GM21381 (cell line): ENCODE results near the gene PLCB1.

Experiments used
- ATAC-seq: cut with Tn5 transposase; IDR thresholded peaks from one replicate; pipeline ENCODE4 v1.9.1; 2021; ENCODE audit warnings: mild to moderate bottlenecking, moderate library complexity; ENCODE audit not compliant: unreplicated experiment

Gene PLCB1

DNA sequence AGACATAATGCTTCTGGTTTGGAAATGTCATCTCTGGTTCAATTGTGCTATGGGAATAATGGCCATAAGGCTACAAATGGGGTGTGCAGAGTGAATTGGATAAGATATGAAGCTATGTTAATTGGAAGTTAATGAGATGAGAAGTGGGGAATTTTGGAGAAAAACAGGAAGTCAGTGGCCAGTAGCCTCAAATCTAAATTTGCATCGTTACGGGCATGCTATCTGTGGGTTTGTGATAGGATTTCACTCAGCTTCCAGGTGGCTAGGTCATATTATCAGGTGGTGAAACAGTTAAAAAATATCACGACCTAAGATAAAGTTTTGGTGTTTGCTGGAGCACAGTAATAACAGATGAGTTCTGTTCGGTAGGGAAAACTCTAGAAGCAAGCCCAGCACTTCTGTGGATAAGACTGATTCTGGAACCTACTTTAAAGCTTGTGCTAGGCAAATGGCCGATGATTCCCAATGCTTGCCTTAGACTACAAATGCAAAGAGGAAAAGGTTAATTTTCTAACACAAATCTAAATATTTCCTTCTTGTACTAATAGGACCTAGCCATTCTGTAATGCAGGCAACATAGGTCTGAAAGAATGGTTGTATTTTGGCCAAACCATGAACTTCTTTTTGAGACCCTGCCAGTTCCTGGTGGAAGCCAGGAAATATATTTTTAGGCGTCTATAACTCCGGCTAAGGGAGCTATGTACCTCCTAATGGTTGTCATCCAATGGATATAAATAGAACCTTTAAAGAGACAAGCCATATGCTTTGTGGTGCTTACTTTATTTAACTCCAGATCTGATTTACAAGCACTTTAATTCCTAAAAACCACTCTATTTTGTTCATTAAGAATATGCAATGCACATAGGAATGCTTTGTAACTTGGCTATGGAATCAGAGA, 111.0 kb downstream of the PLCB1 start:
- ATAC-seq = no peak

DNA sequence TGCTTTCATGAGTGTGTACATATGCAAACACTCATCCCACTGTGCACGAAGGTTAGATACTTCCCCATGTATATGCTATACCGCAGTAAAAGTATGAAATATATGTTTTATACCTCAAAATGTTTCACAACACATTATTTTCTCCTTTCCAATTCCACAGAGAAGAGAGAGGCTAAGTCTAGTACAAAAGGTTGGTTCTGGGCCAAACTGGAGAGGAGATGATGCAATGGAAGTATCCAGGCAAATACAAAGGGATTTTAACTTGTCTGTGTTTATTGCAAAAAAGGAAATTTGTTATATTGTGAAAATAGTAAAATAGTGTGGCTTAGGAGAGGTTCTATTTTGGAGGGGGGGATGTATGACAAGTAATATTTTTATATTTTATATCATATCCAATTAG, 112.6 kb downstream of the PLCB1 start:
- no peak for ATAC-seq

DNA sequence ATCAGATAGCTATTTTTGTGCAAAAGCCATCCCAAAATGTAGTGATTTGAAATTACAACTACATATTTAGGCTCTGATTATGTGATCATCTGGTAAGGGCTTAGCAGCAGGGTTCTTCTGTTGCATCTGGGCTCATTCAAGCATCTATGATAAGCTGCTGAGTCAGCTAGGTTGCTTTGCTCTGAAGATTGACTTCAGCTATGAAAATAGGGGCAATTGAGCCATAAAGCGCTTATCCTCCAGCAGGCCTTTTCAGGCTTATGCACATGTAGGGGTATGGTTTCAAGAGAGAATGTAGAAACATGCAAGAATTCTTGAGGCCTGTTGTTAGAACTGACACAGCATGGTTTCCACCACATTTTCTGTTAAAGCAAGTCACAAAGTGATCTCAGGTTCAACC, 114.1 kb downstream of the PLCB1 start:
- no peak for ATAC-seq

GRCh38 chr20:8246716-8247115, 114.7 kb downstream of the PLCB1 start:
- no peak for ATAC-seq

GRCh38 chr20:8248051-8248450, 116.0 kb downstream of the PLCB1 start:
- no peak for ATAC-seq

DNA sequence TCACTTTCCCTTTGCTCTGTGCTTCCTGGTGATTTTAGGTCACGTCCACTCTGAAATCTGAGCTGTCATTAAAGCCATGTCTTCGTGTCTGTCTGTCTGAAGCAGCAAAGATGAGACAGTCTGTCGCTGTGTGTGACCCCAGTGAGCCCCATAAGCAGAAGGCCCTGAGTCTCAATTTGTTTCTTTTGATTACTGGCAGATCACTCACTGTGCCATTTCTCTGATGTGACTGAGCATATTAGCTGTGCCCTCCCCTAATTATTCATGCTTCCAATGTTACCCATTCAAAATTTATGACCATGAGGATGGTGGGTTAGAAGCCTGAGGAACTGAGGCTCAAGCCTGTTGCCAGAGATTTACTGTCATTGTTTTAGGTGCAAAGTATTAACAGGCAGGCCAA, 117.6 kb downstream of the PLCB1 start:
- ATAC-seq = no peak

- no peak for ATAC-seq
Measured at GRCh38 chr20:8250539-8251200, 118.6 kb downstream of the PLCB1 start.

DNA sequence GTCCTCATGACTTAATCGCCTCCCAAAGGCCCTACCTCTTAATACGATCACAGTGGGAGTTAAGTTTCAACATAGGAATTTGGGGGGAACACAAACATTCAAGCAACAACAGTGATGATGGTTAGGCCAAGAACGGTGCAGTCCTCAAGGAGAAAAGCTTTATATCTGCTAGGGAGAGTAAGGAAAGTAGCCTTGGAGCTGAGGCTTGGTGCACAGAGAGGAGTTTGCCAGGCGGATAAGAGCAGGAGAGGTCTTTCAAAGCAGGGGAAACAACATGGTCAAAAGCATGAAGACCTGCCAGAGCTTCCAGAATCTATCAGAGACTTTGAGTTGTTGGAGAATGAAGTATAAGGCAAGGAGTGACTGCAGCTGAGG, 119.1 kb downstream of the PLCB1 start:
- no peak for ATAC-seq

- ATAC-seq = no peak
Measured at GRCh38 chr20:8254911-8255582, 123.0 kb downstream of the PLCB1 start.

DNA sequence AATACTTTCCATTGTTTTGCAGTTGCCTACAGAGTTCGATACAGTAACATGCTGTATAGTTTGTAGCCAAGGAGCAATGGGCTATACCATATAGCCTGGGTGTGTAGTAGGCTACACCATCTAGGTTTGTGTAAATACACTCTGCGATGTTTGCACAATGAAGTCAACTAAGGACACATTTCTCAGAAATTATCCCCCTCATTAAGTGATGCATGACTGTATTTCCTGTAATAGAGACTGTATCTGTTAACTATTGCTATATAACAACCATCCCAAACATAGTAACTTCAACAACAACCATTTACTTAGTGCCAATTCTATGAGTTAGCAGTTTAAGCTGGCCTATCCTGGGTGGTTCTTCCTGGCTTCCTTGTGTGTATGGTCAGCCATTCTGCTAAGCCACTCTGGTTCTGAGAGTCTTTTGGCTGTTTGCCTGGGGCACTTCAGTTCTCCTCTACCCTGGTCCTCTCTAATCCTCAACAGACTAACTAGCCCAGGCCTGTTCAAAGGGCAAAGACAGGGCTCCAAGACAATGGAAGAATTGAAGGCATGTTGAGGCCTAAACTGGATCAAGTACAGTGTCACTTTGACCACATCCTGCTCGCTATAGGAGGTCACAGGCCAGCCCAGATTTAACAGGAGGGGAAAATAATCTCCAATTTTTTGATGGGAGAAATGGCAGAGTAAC, 124.0 kb downstream of the PLCB1 start:
- no peak for ATAC-seq

DNA sequence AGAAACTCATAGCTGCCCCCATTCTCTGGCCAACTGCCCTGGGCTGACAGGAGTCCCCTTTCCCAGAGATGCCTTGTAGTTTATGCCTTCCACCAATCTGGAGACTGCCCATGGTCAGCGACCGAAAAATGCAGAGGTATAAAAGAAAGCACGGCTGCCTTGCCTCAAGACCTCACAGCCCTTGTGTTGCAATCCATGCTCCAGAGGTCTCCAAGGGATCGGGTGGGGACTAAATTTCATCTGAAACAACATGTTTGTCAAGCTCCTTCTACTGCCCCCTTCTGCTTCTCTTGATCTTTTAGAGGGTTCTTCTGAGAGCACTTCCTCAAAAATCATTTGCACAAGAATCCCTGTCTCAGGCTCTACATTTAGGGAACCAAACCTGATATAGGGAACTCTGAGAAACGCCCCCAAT, 128.8 kb downstream of the PLCB1 start:
- ATAC-seq = no peak

DNA sequence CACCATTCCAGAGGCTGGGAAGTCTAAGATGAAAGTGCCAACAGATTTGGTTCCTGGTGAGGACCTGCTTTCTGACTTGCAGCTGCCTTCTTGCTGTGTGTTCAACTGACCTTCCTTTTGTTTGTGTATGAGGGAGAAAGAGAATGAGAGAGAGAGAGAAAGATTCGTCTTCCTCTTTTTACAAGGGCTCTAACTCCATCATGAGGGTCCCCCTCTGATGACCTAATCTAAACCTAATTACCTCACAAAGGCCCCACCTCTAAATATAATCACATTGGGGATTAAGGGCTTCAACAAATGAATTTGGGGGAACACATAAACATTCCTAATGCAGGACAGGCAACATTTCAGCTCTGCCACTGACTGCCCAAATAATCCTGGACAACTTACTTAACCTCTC, 130.7 kb downstream of the PLCB1 start:
- no peak for ATAC-seq

GRCh38 chr20:8265588-8265987, 133.5 kb downstream of the PLCB1 start:
- ATAC-seq = no peak

DNA sequence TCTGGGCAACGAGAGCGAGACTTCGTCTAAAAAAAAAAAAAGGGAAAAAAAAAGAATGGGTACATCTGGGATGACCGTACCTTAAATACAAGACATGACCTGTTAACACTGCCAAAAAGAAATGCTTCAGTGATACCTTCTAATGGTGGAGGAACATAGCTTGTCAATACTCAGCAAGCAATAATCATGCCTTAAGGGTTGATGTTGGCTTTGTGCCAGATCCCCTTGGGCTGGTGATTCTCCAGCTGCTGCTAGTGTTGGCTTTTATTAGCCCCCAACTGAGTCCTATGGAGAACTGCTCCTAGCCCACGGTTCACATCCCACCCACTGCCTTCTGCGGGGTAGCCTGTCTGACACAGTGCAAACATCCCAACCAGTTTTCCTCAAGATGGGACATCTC, 134.9 kb downstream of the PLCB1 start:
- no peak for ATAC-seq

DNA sequence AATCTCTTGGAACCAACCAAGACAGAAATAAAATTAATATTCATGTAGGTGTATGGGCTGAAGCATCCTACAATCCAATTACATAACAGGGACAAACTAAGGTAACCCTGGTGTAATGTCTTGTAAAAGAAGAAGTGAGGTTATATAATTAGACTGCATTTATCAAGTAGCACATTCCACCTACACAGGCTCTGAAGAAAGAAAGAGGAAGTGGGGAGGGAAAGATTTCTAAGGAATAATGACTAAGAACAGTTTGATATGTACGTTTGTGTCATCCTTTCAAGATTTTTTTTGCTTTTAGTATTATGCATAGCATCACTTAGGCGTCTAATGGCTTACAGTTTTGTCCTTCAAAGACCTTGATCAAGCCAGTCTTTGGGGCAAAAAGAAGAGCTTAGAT, 139.7 kb downstream of the PLCB1 start:
- no peak for ATAC-seq

- ATAC-seq = no peak
Measured at GRCh38 chr20:8272766-8273165, 140.7 kb downstream of the PLCB1 start.

GRCh38 chr20:8284902-8285301, 152.8 kb downstream of the PLCB1 start:
- no peak for ATAC-seq

DNA sequence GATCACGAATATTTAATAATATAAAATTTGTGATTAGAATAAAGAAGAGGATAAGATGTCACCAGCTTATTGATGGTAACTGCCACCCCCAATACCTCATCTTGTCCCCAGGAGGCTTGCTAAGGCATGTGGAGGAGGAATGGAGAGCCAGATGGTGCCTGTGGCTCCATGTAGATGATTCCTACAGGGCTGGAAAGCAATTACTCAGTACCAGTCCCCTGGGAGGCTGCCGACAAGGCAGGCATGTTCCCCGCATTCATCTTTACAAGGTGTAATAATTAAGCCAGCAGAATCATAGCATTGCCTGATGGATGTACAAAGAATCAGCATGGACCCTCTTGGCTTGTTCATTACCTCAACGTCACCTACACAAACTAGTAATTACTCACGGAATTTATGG, 155.3 kb downstream of the PLCB1 start:
- no peak for ATAC-seq

DNA sequence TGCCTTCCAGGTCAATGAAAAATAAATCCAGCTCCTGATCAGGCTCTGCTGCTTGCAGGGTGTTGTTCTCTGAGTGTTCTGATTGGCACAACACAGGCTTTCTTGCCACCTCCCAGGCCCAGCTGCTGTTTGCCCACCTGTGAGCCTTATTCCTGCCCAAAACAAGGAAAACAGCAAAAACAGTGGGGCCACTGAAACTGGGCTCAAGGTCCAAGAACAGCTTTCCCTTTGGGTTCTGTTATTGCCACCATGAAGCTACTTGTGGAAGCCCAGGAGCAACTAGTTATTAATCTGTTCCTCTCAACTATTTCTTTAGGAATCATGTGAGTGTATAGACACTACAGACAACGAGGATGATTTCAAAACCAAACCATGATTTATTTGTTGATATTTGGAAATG, 159.1 kb downstream of the PLCB1 start:
- ATAC-seq = no peak

DNA sequence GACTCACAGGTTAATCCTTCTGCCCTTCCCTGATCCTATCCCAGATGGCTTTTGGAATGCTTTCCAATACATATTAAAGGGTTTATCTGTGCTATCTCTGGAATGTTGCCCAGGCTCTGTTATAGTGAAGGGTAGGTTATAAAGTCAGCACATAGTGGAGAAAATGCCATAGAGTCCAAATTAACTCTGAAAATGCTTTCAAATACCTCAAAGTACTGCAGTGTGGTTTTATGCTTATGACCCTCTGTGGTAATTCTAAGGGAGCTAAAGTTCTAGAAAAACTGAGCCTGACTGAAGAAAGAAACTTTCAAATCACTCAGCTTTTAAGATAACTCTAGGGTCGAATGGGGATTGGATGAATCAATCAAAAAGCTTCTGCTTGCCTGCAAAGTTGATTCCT, 159.8 kb downstream of the PLCB1 start:
- no peak for ATAC-seq

GRCh38 chr20:8292793-8293192, 160.7 kb downstream of the PLCB1 start:
- ATAC-seq = no peak
